DMS153 (cell line): ENCODE results near the gene CILP.
"Not testable (repeated sequence)": the region's sequence is repeated elsewhere in the genome, so short reads cannot be mapped to it uniquely, and the experiment has no call there.

Experiments used
- DNase-seq: peaks from one replicate; lab custom pipeline; 2025; lab: John Stamatoyannopoulos, UW

The CILP gene

DNA sequence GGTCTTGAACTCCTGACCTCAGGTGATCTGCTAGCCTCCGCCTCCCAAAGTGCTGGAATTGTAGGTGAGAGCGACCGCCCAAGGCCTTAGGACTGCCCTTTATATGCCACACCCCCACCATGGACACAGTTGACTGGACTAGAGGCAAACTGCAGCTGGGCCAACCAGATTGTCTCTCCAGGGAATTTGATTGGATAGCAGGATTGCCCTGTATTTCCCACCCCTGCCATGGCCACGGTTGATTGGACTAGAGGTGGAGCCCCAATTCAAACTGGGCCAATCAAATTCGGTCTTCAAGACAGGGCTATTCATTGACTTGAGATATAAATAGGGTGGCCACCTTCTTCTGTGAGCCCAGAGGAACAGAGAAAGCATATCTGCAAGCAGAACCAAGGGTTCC, 19.3 kb downstream of the CILP start:
- no peak for DNase-seq

DNA sequence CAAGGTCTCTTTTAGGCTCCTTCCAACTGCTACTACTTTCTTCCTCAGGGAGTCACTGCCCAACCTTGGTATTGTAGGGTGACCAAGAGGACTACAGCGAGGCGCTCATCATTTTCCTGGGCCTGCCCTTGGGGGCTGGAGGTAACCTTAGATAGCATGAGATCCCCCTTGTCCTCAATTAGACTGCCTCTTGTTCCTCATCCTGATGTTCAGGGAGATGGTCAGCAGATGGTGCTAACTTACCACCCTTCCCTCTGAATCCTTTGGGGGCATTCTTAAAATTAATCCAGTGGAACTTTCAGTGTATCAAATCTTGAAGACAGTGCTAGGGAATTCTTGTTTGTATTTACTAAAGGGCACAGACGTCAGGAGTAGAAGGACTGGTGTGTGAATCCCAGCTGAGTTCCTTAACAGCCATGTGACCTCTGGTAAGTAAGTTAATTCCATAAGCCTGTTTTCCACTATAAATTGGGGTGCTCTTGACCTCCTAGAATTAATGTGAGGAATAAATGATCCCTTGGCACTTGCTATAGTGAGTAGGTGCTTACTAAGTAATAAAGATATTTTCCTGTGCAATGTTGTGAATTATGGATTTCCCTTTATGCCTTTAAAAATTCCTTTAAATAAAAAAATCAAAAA, 22.1 kb downstream of the CILP start:
- DNase-seq = no peak

- DNase-seq = not testable (repeated sequence)
Measured at GRCh38 chr15:65188472-65188871, 22.8 kb downstream of the CILP start.

GRCh38 chr15:65184868-65185717, 26.2 kb downstream of the CILP start, which contains the start of gene CLPX:
Gene CLPX, minus strand, starts transcription at chr15:65185342. Its CDS starts 189 bp downstream, at chr15:65185153.
- DNase-seq = peak; percentile 78

GRCh38 chr15:65184305-65184867, 26.9 kb downstream of the CILP start:
- no peak for DNase-seq

DNA sequence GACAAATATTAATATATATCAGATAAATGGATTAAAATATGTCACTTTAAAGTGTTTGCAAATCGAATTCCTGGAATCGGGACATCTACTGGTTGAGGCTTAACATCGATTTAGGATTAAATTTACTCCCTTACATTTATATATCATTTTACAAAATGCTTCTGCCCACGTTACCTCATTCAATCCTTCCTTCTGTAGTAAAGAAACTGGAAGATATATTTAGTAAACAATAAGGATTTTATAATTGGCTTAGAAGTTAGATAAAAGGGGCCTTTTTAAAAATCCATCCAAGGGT, 27.5 kb downstream of the CILP start:
- DNase-seq = no peak

DNA sequence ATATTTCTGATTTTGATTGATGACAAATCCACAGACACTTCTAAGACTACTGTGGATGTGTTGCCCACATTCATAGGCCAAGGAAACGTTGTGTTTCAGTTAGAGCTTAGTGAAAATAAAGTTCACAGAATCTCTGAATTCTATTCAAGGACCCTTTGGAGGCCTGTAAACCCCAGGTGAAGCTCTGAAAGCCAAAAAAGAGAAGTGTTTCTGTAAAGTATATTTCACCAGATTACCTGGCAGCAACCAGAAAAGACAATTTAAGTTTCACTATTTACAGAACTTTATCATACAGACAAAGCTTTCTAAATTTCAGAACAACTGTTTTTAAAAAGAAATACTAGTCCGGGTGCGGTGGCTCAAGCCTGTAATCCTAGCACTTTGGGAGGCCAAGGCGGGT, 28.7 kb downstream of the CILP start:
- DNase-seq = no peak

DNA sequence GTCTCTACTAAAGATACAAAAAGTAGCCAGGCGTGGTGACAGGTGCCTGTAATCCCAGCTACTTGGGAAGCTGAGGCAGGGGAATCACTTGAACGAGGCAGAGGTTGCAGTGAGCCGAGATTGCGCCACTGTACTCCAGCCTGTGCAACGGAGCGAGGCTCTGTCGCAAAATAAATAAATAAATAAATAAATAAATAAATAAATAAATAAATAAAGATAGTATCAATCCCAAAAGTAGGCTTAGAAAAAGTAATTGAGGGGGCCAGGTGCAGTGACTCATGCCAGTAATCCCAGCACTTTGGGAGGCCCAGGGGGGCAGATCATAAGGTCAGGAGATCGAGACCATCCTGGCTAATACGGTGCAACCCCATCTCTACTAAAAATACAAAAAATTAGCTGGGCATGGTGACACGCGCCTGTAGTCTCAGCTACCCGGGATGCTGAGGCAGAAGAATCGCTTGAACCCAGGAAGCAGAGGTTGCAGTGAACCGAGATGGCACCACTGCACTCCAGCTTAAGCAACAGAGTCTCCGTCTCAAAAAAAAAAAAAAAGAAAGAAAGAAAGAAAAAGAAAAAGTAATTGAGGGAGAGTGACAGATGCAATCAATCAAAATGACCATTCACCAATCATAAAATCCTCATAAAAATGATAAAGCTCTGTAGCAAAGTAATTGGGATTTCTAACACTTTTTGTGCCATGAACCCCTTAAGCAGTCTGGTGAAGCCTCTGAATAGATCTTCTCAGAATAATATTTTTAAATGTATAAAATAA, 29.5 kb downstream of the CILP start:
- DNase-seq = not testable (repeated sequence)

- no peak for DNase-seq
Measured at GRCh38 chr15:65180167-65180566, 31.1 kb downstream of the CILP start.

DNA sequence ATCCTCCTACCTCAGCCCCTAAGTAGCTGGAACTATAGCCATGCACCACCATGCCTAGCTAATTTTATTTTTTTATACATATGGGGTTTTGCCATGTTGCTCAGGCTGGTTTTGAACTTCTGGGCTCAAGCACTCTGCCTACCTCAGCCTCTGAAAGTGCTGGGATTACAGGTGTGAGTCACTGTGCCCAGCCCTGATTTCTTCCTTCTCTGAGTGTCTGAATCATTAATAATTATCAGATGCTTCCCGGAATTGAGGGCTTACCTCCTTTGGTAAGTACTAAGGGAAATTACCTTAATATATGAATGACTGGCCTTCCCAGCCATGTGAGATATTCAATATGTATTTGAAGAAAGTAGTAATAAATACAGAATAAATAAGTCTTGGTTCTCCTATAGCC, 33.4 kb downstream of the CILP start:
- DNase-seq = no peak

GRCh38 chr15:65176056-65176455, 35.2 kb downstream of the CILP start:
- DNase-seq = no peak

DNA sequence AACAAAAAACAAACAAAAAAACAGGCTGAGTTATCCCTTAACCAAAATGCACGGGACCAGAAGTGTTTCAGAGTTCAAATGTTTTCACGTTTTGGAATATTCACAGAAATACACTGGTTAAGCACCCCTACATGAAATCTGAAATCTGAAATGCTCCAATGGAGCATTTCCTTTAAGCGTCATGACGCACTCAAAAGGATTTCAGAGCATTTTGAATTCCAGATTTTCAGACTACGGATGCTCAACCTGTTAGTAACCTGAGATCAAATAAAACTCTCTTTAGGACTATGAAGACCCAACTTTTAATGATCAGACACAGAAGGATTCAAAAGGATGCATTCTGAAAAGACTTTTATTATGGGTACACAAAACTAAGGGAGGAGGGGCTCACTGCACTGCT, 35.8 kb downstream of the CILP start:
- no peak for DNase-seq

DNA sequence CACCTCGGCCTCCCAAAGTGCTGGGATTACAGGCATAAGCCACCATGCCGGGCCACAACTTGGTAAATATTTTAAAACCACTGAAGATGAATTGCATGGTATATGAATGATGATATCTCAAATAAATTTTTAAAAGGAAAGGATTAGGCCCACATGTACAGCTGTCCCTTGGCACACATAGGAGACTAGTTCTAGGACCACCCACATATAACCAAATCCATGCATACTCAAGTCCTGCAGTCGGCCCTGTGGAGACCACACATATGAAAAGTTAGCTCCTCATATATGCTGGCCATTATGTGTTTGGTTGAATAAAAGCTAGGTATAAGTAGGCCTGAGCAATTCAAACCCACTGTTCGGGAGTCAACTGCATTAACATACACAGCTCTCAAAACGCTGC, 36.8 kb downstream of the CILP start:
- no peak for DNase-seq

GRCh38 chr15:65172531-65172930, 38.7 kb downstream of the CILP start:
- no peak for DNase-seq

DNA sequence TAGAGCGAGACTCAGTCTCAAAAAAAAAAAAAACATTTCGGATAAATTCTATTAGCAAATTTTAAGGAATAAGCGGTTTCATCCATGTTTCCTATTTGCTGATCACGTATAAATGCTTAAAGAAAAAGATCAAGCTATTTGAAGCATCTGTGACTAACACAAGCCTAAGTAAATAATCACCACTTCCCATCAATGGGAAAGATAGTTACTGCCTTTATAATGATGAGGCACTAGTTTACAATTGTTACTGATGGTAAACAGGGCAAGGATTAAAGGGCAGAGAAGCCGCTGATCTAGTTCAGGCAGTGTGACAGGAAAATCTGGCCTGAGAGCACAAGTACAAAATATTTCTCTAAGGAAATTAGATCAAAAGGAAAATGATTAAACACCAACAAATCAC, 39.8 kb downstream of the CILP start:
- no peak for DNase-seq

DNA sequence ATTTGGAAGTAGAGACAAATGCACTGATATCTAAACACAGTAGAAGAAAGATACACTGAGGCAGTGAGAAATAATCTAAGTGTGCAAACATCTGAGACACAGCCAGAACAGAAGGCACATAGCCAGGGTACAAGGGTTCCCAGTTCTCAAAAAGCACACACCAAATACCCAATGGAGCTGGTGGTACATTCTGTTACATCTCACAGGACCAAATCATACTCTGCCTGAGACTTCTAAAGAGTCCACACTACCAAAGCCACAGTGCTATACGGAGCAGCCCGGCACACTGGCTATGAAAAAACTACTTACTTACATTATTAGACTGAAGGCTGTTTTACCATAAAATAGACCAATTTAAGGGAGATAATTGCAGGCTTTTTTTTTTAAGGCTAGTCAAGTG, 45.4 kb downstream of the CILP start:
- DNase-seq = no peak

- no peak for DNase-seq
Measured at GRCh38 chr15:65164139-65164538, 47.1 kb downstream of the CILP start.

- DNase-seq = no peak
Measured at GRCh38 chr15:65163041-65163440, 48.2 kb downstream of the CILP start.

- no peak for DNase-seq
Measured at GRCh38 chr15:65156692-65157091, 54.6 kb downstream of the CILP start.

- no peak for DNase-seq
Measured at GRCh38 chr15:65154720-65155119, 56.6 kb downstream of the CILP start.

GRCh38 chr15:65147902-65148301, 63.4 kb downstream of the CILP start:
- DNase-seq = no peak

DNA sequence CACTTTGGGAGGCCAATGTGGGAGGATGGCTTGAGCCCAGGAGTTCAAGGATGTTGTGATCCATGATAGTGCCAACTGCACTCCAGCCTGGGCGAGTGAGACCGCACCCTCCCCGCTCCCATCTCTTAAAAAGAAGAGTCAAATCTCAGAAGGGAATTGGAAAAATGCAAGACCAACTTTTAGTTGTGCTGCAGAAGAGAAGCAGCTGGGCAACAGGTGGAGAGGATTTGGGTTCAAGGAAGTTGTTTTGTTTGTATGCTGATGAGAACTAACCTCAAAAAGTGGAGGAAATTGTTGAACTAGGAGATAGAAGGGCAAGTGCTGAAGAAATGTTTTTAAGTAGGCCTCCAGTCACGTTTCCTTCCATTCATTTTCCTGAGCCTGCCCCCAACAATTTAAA, 64.8 kb downstream of the CILP start:
- no peak for DNase-seq
